GM19023 (cell line): ENCODE results near the gene ROR2.

Experiments used
- ATAC-seq: cut with Tn5 transposase; IDR thresholded peaks from one replicate; pipeline ENCODE4 v1.9.1; 2021; ENCODE audit warnings: mild to moderate bottlenecking, moderate library complexity; ENCODE audit not compliant: unreplicated experiment

ROR2 gene

DNA sequence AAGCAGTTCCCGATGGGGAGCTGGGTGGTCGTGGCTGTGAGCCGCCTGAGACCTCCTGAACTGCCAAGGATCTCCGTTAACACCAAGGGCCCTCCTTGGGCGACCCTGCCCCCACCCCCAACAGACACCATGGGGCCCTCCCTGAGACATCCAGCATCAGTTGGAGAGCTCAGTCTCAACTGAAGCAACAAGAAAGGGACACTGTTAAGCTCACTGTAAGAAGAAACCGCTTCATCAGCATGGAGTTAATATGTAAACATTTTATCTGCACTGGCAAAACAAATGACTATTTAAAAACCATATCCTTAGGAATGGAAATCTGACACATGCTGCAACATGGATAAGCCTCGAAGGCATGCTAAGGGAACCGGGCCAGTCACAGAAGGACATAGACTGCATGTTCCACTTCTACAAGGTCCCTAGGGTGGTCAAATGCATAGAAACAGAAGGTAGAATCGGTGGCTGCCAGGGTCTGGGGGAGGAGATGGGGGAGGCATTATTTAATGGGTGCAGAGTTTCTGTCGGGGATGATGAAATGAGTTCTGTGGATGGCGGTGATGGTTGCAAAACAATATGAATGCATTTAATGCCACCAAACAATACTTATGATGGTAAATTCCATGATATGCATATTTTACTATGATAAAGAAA, 47.4 kb downstream of the ROR2 start:
- ATAC-seq: no peak

DNA sequence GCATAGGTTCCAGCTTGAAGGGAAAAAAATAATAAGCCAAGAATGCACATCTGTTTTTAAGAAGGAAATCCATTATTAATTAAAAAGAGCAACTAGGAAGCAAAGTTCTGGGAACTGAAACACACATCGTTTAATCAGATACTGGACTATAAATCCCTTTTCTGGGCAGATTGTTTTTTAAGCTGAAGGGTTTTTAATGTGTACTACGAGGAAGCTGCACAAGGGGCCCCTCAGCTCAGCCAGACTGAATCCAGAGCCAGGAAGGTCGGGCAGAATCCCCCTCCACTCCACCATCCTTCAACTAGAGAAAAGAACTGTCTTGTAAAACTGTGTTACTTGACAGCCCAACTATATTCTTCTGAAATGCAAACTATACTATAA, 49.2 kb downstream of the ROR2 start:
- ATAC-seq: no peak

- no peak for ATAC-seq
Observed at GRCh38 chr9:91900055-91900796, 49.8 kb downstream of the ROR2 start.

- ATAC-seq: no peak
Observed at GRCh38 chr9:91899594-91899993, 50.4 kb downstream of the ROR2 start.

GRCh38 chr9:91899219-91899563, 50.8 kb downstream of the ROR2 start:
- no peak for ATAC-seq

- no peak for ATAC-seq
Observed at GRCh38 chr9:91898451-91899218, 51.4 kb downstream of the ROR2 start.

- ATAC-seq: no peak
Observed at GRCh38 chr9:91897201-91897600, 52.8 kb downstream of the ROR2 start.

DNA sequence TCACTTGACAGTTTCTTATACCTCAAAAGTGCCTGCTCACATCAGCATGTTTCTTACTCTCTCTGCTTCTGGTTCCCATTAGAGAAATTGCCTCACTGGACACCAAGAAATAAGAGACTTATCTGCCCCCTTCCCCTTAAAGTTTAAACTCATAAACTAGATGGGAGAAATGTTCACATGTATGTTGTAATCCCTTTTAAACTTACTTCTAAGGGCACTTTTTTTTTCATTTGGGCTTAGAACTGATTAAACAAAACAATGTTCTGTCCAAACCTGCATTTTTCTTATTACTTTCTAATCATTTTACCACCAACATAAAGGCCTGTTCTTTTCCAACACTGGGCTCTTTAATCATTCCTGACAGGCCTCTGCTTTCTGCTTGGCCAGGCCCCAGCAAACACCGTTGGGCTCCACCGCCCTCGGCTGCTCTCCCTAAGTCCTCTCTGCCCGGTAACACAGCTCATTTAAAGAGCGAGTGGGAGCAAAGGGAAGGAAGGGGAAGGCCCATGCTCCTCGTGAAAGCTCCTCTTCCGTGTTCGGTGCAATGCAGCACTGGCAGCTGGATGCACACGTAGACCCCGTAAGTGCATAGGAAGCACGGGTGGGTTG, 53.4 kb downstream of the ROR2 start:
- ATAC-seq: no peak

- ATAC-seq: no peak
Observed at GRCh38 chr9:91896097-91896496, 53.9 kb downstream of the ROR2 start.

DNA sequence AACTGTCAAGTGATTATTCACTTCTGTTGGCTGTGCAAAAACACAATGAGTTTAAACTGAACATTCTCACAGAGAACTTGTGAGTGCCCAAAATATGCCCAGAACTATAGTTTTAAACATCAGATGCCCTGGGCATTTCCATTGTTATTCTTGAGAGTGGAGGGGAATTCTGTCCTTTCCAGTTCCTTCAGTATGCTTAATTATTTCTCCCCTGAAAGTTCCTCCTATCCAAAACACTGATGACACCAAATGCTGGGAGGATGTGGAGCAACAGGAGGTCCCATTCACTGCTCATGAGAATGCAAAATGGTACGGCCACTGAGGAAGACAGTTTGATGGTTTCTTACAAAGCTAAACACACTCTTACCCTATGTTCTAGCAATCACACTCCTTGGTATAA, 55.5 kb downstream of the ROR2 start:
- no peak for ATAC-seq

- ATAC-seq: no peak
Observed at GRCh38 chr9:91894023-91894422, 56.0 kb downstream of the ROR2 start.

DNA sequence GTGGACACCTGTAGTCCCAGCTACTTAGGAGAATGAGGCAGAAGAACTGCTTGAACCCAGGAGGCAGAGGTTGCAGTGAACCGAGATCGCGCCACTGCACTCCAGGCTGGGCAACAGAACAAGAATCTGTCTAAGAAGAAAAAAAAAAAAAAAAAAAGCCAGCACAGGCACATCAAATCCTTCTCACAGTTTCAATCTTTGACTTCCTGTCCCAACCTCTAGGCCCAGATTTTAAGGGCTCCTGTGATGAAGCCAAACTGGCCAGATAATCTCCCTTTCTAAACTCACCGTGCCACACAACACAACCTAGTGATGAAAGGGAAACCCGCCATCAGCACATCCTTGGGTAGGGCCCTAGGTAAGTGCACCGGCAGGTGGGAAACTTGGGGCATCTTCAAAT, 58.1 kb downstream of the ROR2 start:
- ATAC-seq: no peak

GRCh38 chr9:91890662-91891061, 59.4 kb downstream of the ROR2 start:
- no peak for ATAC-seq

- no peak for ATAC-seq
Observed at GRCh38 chr9:91889161-91889911, 60.7 kb downstream of the ROR2 start.

DNA sequence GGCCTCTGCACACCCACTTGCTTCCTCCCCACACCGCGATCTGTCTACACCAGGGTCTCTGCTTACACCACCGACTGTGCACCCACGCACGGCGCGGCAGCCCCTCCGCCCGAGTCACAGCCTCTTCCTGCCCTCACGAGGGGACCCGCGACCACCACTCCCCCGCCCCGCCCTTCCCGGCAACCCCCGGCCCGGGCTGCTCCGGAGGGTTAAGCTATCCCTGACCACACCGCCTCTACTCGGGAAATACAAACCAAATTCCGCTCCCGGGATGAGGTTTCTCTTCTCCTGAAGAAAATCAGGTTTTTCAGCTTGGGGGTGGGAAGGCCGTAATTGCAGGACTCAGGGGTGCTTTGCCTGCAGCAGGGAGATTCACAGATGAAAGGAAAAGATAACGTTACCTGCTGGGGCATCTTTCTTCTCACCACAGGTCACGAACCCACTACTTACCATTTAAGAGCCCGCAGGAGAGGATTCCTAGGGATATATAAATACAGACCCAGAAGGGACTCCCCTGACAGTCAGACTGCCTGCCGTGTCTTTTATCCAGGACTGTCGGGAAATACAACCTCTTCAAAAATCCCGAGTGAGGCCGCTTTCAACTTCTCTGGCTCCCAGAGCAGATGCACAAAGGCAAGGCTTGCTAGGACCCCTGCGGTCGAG, 63.5 kb downstream of the ROR2 start:
- no peak for ATAC-seq

- no peak for ATAC-seq
Observed at GRCh38 chr9:91885746-91886413, 64.1 kb downstream of the ROR2 start.

GRCh38 chr9:91884696-91885687, 65.0 kb downstream of the ROR2 start:
- no peak for ATAC-seq

- no peak for ATAC-seq
Observed at GRCh38 chr9:91884153-91884552, 65.9 kb downstream of the ROR2 start.

DNA sequence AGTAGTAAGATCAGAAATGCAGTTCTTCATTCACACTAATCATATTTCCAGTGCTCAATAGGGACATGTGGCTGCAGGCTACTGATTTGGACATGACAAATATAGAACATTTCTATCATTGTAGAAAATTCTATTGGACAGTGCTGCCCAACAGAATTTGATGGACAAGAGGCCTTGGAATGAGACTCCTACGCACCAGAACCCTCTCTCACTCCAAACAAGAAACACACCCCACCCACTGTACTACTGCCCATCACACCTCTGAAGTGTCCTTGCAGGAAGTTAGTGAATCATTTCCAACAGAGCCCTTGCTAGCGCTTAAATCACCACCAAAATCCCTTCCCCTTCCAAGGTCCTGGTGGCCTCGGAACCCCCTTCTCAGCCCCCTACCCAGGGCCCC, 66.5 kb downstream of the ROR2 start:
- ATAC-seq: no peak
